ENCODE results near the gene ZNF821.

DNA sequence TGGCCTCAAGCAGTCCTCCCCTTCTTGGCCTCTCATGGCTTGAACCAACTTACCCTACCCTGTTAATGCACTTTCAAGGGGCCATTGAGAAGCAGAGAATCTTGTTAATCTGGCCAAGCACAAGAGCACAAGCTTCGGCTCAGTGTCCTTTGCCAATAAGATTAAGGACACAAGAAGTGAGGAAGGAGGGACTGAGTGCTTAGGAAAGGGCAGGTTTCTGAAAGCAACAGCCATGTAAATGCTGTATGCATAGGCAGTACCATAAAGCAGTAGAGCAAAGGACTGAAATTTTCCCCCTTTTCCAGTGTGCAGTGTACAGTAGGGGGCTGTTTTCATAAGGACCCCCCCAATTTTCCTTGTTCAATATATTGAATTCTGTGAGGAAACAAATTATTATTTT, 49.0 kb upstream of the ZNF821 start:
- TF ChIP-seq, protein P1, sequence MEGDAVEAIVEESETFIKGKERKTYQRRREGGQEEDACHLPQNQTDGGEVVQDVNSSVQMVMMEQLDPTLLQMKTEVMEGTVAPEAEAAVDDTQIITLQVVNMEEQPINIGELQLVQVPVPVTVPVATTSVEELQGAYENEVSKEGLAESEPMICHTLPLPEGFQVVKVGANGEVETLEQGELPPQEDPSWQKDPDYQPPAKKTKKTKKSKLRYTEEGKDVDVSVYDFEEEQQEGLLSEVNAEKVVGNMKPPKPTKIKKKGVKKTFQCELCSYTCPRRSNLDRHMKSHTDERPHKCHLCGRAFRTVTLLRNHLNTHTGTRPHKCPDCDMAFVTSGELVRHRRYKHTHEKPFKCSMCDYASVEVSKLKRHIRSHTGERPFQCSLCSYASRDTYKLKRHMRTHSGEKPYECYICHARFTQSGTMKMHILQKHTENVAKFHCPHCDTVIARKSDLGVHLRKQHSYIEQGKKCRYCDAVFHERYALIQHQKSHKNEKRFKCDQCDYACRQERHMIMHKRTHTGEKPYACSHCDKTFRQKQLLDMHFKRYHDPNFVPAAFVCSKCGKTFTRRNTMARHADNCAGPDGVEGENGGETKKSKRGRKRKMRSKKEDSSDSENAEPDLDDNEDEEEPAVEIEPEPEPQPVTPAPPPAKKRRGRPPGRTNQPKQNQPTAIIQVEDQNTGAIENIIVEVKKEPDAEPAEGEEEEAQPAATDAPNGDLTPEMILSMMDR (IDR thresholded peaks at IDR 0.05 in 8 of 11, conservative IDR thresholded peaks at IDR 0.05 in 3 of 11): no peak
- TF ChIP-seq POLR2A (IDR thresholded peaks at IDR 0.05): no peak
